GM23338 (cell line): ENCODE results near the gene RASGRP4. TPM values are rescaled to one million over a fixed set of nuclear protein-coding genes. Genes with fewer than 3 reads are reported as not detected.

Experiments
- ATAC-seq: fragments of 200-7000 bp; cut with Tn5 transposase; 3 replicates; pipeline ENCODE4 v1.9.1; 2020
- DNase-seq: peaks from one replicate; pipeline ENCODE4 v3.0.0-alpha.2; 2015; ENCODE audit warnings: low spot score
- H2AFZ ChIP-seq: fragments of 200-600 bp; sonication (generic); 2 replicates; pipeline ENCODE4 v1.8.0; 2016; ENCODE audit warnings: antibody characterized with exemption, mild to moderate bottlenecking, moderate library complexity
- H3F3A ChIP-seq: fragments of 200-600 bp; sonication (generic); replicated peaks from 2 replicates; pipeline ENCODE4 v1.8.0; 2017; ENCODE audit warnings: antibody characterized with exemption, mixed run types, low read depth
- H3K27ac ChIP-seq: fragments of 200-600 bp; sonication (generic); 2 replicates; pipeline ENCODE4 v1.6.1; 2016; ENCODE audit warnings: low read depth
- H3K27me3 ChIP-seq: fragments of 200-600 bp; sonication (generic); 2 replicates; pipeline ENCODE4 v1.8.0; 2016; ENCODE audit warnings: mild to moderate bottlenecking, mixed run types, moderate library complexity; ENCODE audit not compliant: insufficient read depth
- H3K36me3 ChIP-seq: fragments of 200-600 bp; sonication (generic); 2 replicates; pipeline ENCODE4 v1.8.0; 2016; ENCODE audit warnings: mild to moderate bottlenecking; ENCODE audit not compliant: insufficient read depth
- H3K4me1 ChIP-seq: fragments of 200-600 bp; sonication (generic); 2 replicates; pipeline ENCODE4 v1.8.0; 2016; ENCODE audit warnings: mild to moderate bottlenecking, moderate library complexity; ENCODE audit not compliant: insufficient read depth
- H3K4me2 ChIP-seq: fragments of 200-600 bp; sonication (generic); 2 replicates; pipeline ENCODE4 v1.7.1; 2017; ENCODE audit warnings: mixed run types
- H3K4me3 ChIP-seq: fragments of 200-600 bp; sonication (generic); 2 replicates; pipeline ENCODE4 v1.6.1; 2016; ENCODE audit warnings: mixed run types
- H3K79me2 ChIP-seq: fragments of 200-600 bp; sonication (generic); replicated peaks from 2 replicates; pipeline ENCODE4 v1.8.0; 2017; ENCODE audit warnings: mild to moderate bottlenecking; ENCODE audit not compliant: insufficient read depth
- H3K9me2 ChIP-seq: fragments of 200-600 bp; sonication (generic); 2 replicates; pipeline ENCODE4 v1.8.0; 2017; ENCODE audit not compliant: insufficient read depth
- H4K20me1 ChIP-seq: fragments of 200-600 bp; sonication (generic); replicated peaks from 2 replicates; pipeline ENCODE4 v1.8.0; 2017; ENCODE audit warnings: mild to moderate bottlenecking; ENCODE audit not compliant: insufficient read depth
- H3K27ac Mint-ChIP-seq: 2 replicates; pipeline ENCODE4 v1.8.0; 2020; ENCODE audit warnings: inconsistent platforms, mild to moderate bottlenecking, moderate library complexity, mixed read lengths
- H3K27me3 Mint-ChIP-seq: 3 replicates; pipeline ENCODE4 v1.8.0; 2022; ENCODE audit warnings: low read depth, mild to moderate bottlenecking, moderate library complexity, mixed read lengths, inconsistent platforms; ENCODE audit not compliant: insufficient read depth, poor library complexity
- H3K36me3 Mint-ChIP-seq: 3 replicates; pipeline ENCODE4 v1.8.0; 2021; ENCODE audit warnings: low read depth, mild to moderate bottlenecking, inconsistent platforms, moderate library complexity, mixed read lengths
- H3K4me1 Mint-ChIP-seq: 3 replicates; pipeline ENCODE4 v1.8.0; 2020; ENCODE audit warnings: mild to moderate bottlenecking, inconsistent platforms, mixed read lengths
- H3K4me3 Mint-ChIP-seq: 3 replicates; pipeline ENCODE4 v1.8.0; 2021; ENCODE audit warnings: moderate library complexity, mild to moderate bottlenecking, inconsistent platforms, mixed read lengths
- H3K9me3 Mint-ChIP-seq: 3 replicates; pipeline ENCODE4 v1.8.0; 2020; ENCODE audit warnings: moderate library complexity, mild to moderate bottlenecking, inconsistent platforms, mixed read lengths
- ETS1 ChIP-seq: IDR thresholded peaks from 2 replicates; pipeline ENCODE4 v1.6.1; 2016; ENCODE audit warnings: antibody characterized with exemption
- EZH2 ChIP-seq: fragments of 200-600 bp; sonication (generic); IDR thresholded peaks from one replicate; pipeline ENCODE4 v1.8.0; 2017; ENCODE audit warnings: antibody characterized with exemption, mild to moderate bottlenecking, low read depth; ENCODE audit not compliant: unreplicated experiment
- EZH2phosphoT487 ChIP-seq: fragments of 200-600 bp; sonication (generic); IDR thresholded peaks from one replicate; pipeline ENCODE4 v1.8.1; 2018; ENCODE audit warnings: antibody characterized with exemption; ENCODE audit not compliant: unreplicated experiment
- JUNB ChIP-seq: IDR thresholded peaks from one replicate; pipeline ENCODE4 v1.6.1; 2016; ENCODE audit warnings: antibody characterized with exemption; ENCODE audit not compliant: unreplicated experiment
- NANOG ChIP-seq: IDR thresholded peaks from 2 replicates; pipeline ENCODE4 v1.6.1; 2016; ENCODE audit warnings: antibody characterized with exemption, borderline replicate concordance
- POLR2AphosphoS5 ChIP-seq: IDR thresholded peaks from 2 replicates; pipeline ENCODE4 v1.6.1; 2016; ENCODE audit warnings: antibody characterized with exemption, low read depth
- REST ChIP-seq: IDR thresholded peaks from one replicate; pipeline ENCODE4 v1.6.1; 2018; ENCODE audit warnings: antibody characterized with exemption; ENCODE audit not compliant: unreplicated experiment
- polyA plus RNA-seq: library from polyadenylated mRNA; unstranded; fragments of >200 nt; fragmentation: Nextera tagmentation; extraction: Ambion mirVana; gene quantifications from 2 replicates; pipeline ENCODE4 v1.2.1, GENCODE V29; 2016
- total RNA-seq: library from RNA; depleted of rRNA; stranded (reverse); fragments of >200 nt; shearing (Covaris generic); gene quantifications from 2 replicates; pipeline ENCODE4 v1.2.3, GENCODE V29; 2014
- TF ChIP-seq, protein P1 (sequence below), 2 experiments: fragments of 200-600 bp in 1 of 2; sonication (generic) in 1 of 2; conservative IDR thresholded peaks; 2 replicates each; pipeline versions ENCODE4 v1.5.1 to v1.6.1; 2016 to 2017; ENCODE audit warnings: antibody characterized with exemption in 2 of 2, low read depth in 2 of 2, mild to moderate bottlenecking in 2 of 2, moderate library complexity in 1 of 2
- TF ChIP-seq, protein P2 (sequence below): fragments of 250-450 bp; sonication (Bioruptor Pico); IDR thresholded peaks from 2 replicates; pipeline ENCODE4 v1.5.0; 2020; ENCODE audit warnings: mild to moderate bottlenecking, moderate library complexity

RASGRP4 gene
- total and polyA plus RNA-seq, 2 experiments from 2014 or later, result 1.6 to 3.6 TPM

DNA sequence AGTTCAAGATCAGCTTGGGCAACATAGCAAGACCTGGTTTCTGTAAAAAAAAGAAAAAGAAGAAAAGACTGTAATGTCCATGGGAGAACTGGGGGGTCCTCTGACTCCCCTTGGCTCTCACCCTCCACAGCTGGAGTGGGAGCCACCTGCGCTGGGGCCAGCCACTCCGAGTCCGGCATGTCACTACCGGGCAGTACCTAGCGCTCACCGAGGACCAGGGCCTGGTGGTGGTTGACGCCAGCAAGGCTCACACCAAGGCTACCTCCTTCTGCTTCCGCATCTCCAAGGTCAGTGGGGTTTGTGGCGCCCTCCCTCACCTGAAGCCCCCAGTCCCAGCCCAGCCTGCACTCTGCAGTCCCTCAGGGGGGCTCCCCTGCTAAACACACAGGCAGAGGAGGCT is 22.2 kb upstream of the RASGRP4 start:
- Histone ChIP-seq H3K27ac (no peak overlapping the region), H3K79me2 (no peaks in the 10 kb centered on the region), H3K4me1 (0 out of 2 replicates have a peak, but pooled peaks cover 4% of the 10 kb centered on the region), H2AFZ (no peak overlapping the region), H3K9me2 (no peaks in the 10 kb centered on the region), H3K36me3 (peaks cover 18% of the 10 kb centered on the region; the same call in 1 of the 2 replicates), H3K4me3 (no peak overlapping the region), H3K4me2 (no peak overlapping the region), H3F3A (peaks cover 10% of the 10 kb centered on the region; the same call in 1 of the 2 replicates), H4K20me1 (peaks cover 5% of the 10 kb centered on the region; the same call in 1 of the 2 replicates), H3K27me3 (no peaks in the 10 kb centered on the region)
- Mint-ChIP-seq H3K36me3 (peaks cover 76% of the 10 kb centered on the region), H3K4me3 (no peak overlapping the region; the same call in 2 of the 3 replicates), H3K9me3 (no peaks in the 10 kb centered on the region; the same call in 2 of the 3 replicates), H3K27me3 (peaks cover 9% of the 10 kb centered on the region), H3K4me1 (peaks cover 6% of the 10 kb centered on the region), H3K27ac (no peak overlapping the region)
- ATAC-seq, result no peak
- TF ChIP-seq REST (no peak), EZH2phosphoT487 (no peak), ETS1 (no peak), NANOG (no peak), POLR2AphosphoS5 (no peak), JUNB (no peak), EZH2 (no peak)
- TF ChIP-seq, protein P1, sequence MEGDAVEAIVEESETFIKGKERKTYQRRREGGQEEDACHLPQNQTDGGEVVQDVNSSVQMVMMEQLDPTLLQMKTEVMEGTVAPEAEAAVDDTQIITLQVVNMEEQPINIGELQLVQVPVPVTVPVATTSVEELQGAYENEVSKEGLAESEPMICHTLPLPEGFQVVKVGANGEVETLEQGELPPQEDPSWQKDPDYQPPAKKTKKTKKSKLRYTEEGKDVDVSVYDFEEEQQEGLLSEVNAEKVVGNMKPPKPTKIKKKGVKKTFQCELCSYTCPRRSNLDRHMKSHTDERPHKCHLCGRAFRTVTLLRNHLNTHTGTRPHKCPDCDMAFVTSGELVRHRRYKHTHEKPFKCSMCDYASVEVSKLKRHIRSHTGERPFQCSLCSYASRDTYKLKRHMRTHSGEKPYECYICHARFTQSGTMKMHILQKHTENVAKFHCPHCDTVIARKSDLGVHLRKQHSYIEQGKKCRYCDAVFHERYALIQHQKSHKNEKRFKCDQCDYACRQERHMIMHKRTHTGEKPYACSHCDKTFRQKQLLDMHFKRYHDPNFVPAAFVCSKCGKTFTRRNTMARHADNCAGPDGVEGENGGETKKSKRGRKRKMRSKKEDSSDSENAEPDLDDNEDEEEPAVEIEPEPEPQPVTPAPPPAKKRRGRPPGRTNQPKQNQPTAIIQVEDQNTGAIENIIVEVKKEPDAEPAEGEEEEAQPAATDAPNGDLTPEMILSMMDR (conservative IDR thresholded peaks at IDR 0.05; ENCODE audit: low read depth in 2 of 2), result no peak
- TF ChIP-seq, protein P2, sequence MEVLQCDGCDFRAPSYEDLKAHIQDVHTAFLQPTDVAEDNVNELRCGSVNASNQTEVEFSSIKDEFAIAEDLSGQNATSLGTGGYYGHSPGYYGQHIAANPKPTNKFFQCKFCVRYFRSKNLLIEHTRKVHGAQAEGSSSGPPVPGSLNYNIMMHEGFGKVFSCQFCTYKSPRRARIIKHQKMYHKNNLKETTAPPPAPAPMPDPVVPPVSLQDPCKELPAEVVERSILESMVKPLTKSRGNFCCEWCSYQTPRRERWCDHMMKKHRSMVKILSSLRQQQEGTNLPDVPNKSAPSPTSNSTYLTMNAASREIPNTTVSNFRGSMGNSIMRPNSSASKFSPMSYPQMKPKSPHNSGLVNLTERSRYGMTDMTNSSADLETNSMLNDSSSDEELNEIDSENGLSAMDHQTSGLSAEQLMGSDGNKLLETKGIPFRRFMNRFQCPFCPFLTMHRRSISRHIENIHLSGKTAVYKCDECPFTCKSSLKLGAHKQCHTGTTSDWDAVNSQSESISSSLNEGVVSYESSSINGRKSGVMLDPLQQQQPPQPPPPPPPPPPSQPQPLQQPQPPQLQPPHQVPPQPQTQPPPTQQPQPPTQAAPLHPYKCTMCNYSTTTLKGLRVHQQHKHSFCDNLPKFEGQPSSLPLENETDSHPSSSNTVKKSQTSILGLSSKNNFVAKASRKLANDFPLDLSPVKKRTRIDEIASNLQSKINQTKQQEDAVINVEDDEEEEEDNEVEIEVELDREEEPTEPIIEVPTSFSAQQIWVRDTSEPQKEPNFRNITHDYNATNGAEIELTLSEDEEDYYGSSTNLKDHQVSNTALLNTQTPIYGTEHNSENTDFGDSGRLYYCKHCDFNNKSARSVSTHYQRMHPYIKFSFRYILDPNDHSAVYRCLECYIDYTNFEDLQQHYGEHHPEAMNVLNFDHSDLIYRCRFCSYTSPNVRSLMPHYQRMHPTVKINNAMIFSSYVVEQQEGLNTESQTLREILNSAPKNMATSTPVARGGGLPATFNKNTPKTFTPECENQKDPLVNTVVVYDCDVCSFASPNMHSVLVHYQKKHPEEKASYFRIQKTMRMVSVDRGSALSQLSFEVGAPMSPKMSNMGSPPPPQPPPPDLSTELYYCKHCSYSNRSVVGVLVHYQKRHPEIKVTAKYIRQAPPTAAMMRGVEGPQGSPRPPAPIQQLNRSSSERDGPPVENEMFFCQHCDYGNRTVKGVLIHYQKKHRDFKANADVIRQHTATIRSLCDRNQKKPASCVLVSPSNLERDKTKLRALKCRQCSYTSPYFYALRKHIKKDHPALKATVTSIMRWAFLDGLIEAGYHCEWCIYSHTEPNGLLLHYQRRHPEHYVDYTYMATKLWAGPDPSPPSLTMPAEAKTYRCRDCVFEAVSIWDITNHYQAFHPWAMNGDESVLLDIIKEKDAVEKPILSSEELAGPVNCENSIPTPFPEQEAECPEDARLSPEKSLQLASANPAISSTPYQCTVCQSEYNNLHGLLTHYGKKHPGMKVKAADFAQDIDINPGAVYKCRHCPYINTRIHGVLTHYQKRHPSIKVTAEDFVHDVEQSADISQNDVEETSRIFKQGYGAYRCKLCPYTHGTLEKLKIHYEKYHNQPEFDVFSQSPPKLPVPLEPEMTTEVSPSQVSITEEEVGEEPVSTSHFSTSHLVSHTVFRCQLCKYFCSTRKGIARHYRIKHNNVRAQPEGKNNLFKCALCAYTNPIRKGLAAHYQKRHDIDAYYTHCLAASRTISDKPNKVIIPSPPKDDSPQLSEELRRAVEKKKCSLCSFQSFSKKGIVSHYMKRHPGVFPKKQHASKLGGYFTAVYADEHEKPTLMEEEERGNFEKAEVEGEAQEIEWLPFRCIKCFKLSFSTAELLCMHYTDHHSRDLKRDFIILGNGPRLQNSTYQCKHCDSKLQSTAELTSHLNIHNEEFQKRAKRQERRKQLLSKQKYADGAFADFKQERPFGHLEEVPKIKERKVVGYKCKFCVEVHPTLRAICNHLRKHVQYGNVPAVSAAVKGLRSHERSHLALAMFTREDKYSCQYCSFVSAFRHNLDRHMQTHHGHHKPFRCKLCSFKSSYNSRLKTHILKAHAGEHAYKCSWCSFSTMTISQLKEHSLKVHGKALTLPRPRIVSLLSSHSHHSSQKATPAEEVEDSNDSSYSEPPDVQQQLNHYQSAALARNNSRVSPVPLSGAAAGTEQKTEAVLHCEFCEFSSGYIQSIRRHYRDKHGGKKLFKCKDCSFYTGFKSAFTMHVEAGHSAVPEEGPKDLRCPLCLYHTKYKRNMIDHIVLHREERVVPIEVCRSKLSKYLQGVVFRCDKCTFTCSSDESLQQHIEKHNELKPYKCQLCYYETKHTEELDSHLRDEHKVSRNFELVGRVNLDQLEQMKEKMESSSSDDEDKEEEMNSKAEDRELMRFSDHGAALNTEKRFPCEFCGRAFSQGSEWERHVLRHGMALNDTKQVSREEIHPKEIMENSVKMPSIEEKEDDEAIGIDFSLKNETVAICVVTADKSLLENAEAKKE (CRISPR knock-in tag), result no peak
- no peak for DNase-seq
